HG03442 (cell line): ENCODE data around the gene INHA.

Source experiments
- ATAC-seq: cut with Tn5 transposase; IDR thresholded peaks from one replicate; pipeline ENCODE4 v1.9.1; 2021; ENCODE audit warnings: mild to moderate bottlenecking, moderate library complexity; ENCODE audit not compliant: unreplicated experiment

The INHA gene

DNA sequence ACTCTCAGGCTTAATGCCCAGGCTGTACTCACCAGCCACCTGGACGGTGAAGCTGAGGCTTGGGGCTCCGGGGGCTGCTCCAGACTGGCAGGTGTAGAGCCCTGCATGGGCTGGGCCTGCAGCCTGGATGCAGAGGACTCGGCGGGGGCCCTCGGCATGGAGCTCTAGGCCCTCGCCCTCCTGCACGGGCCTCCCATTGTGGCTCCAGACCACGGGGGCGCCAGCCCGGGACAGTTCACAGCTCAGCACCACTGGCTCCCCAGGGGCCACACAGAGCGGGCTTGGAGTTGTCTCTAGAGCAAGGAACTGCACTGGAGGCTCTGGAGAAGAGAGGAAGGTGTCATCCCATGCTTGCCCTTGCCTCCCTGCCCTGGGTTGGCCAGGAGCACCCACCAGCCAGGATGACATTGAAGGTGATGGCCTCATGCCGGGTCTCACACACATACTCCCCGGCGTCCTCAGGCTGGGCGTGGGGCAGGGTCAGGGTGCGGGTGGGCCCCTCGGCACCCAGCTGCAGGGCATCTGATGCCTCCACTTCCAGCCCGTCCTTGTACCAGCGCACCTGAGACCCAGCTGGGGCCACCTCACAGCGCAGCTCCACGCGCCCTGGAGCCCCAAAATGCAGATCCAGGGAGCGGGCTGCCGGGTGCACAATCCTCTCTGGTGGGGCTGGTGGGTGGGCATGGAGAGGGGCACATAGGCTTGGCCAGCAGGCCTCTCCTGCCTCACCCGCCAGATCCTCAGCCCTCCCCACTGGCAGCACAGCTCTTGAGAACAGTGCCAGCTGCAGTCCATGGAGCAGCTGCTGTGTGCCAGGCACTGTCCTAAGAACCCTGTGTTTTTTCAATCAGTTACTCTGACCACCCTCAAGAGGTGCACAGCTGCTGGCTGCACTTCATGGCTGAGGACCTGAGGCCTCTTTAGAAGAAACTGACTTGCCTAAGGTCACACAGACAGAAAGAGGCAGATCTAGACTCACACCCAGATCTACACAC is 14.0 kb upstream of the INHA start:
- no peak for ATAC-seq

DNA sequence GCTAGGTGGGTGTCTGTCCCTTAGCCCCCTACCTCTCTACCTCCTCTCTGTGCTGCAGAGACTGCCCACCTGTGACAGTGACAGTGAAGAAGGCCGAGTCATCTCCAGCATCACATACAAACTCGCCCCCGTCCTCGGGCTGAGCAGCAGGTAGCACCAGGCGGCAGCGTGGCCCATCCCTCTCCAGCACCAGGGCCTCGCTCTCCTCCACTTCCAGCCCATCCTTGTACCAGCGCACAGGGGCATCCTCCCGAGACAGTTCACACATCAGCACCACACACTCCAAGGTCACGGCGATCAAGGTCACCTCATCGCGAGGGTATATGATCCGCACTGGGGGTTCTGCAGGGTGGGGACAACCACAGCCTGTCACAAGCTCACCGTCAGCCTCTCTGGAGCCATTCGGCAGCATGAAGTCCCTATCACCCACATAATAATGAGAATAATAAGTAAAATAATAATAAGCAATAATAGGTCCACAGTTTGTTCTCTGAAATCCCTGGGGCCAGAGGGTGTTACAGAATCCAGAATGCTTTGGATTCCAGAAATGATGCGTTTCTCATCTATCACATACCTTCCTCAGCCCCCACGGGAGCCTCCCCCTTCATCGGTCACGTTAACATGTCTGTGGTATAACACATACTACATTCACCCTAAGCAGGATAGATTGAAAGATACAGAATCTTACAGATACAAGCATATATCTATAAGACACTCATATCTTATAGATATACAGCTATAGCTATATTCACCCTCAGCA is 12.8 kb upstream of the INHA start:
- no peak for ATAC-seq

DNA sequence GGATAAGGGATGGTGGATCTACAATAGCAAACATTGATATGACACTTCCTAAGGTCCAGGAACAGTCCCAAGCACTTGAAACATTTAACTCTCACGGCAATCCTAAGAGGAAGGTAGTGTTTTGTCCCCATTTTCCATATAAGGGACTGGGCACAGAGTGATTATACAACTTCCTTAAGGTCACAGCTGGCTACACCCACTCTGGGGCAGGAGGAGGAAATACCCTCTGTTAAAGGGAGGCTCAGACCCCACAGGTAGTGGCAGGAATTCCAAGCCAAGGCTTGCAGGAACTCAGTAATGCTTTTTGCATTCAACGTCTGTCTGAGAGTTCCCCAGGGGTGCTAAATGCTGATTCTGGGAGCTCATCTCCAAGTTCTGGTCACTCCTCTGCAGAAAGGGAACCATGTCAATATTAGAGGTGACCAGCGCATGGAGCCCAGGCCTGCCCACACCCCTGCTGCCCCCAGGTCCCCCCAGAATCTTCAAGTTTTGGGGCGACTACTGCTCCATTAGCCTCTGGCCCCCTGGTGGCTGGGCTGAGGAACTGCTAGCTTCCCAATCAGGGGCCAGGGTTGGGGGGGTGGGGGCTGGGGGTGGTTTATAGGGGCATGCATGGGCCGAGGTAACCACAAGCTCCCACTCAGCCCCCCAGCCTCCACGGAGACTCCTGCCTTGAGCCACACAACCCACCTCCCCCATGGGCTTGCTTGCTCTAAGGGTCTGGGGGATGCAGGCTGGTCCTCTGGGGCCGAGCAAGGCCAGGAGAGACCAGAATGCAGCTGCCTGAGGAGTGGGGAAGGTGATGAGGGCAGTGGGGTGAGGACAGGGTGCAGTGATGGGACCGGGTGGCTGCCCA is 11.8 kb upstream of the INHA start:
- ATAC-seq, result no peak

GRCh38 chr2:219560893-219561178 is 11.3 kb upstream of the INHA start:
- ATAC-seq, result no peak

GRCh38 chr2:219561179-219562048 is 10.7 kb upstream of the INHA start:
- ATAC-seq, result no peak

DNA sequence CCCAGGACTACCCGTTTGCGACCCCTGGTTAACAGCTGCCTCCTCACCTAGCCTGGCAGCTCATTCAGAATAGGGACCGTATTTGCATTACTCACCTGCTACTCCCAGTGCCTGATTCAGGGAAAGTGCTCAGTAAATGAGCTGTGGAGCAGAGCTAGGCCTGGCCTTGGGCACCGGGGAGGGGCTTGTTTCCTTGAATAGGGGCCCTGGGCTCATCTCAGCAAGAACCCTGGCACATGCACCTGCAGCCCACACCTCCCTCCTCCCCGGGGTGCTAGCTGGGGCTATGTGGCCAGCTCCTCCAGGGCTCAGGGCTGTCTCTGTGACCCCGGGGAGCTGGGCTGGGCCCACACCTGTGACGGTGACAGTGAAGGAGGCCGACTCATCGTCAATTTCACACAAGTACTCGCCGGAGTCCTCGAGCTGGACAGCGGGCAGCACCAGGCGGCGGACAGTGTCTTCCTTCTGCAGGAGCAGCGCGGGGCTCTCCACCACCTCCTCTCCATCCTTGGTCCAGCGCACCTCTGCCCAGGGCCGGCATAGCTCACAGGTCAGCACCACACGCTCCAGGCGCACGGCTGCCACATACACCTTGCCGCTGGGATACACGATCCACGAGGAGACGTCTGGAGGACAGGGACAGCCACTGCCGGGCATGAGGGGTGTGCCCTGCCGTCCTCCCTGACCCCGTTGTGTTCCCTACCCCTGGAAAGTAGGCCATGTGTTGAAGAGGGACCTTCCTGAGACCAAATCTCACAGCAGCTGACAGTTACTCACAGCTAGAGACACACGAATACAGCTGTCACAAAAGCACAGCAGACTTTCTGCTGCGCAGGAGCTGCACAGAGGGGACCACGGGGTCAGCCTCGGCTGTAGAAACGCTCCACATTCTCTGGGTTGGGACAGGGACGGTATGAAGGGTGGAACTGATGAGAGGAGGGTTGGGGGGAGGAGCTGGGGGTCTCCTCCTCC is 9.8 kb upstream of the INHA start:
- no peak for ATAC-seq

GRCh38 chr2:219563271-219563928 is 8.7 kb upstream of the INHA start:
- ATAC-seq, result no peak

- ATAC-seq, result no peak
These were observed 6.7 kb upstream of the INHA start for GRCh38 chr2:219565130-219566080.

- no peak for ATAC-seq
These were observed 5.5 kb upstream of the INHA start for GRCh38 chr2:219566640-219567039.

DNA sequence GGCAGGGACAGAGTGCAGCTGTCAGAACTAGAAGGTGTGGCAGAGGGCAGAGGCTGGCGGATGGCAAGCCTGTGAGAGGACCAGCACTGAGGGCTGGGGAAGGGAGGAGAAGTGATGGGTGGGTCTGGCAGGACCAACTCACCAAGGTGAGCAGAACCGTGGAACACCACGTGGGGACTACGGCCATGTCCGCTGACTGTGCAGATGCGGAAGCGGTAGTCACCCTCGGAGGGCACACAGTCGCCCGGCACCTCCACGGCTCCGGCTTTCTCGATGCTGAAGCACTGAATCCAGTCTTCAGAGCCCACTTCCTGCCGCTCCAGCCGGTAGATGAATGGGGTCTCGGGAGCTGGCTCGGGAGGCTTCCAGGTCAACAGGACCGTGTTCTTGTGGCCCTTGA is 5.0 kb upstream of the INHA start:
- ATAC-seq, result no peak

DNA sequence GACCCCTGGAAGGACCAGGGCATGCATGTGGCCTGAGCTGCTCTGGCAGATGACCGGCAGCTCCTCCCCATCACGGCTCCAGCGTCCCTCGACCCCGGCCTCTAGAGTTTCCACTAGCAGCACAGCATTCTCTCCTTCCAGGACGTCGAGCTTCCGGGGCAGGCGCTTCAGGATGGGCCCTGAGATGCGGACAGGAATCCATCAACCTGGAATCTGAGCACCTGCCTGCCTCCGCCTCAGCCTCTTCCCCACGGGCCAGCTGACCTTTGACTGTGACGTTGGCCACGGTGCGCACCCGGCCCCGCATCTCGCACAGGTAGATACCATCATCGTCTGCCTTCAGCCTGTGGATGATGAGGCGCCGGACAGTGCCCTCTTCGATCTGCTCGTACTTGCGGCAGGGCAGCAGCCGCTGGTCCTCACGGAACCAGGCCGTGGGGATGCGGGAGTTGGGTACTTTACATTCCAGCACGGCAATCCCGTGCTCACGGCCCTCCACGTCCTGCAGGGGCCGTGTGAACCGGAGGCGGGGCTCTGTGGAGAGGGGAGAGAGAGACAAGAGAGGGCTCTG is 4.2 kb upstream of the INHA start:
- no peak for ATAC-seq

DNA sequence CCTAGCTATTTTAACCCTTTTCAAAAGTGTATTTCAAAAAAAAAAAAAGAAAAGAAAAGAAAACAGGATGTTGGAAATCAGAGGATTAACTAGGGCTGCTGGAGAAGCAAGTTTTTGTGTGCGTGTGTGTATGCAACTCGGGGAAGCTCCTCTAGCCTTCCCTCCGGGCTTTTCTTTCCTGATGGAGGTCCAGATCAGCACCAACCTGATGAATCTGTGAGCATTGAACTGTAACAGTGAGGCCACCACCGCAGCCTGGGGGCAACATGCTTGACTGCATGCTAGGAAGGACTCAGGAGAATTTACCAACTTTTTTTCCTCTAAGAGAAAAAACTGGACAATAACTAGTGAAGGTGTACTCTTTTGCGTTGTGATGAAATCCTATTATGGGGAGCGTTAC is 3.1 kb upstream of the INHA start:
- ATAC-seq, result no peak

DNA sequence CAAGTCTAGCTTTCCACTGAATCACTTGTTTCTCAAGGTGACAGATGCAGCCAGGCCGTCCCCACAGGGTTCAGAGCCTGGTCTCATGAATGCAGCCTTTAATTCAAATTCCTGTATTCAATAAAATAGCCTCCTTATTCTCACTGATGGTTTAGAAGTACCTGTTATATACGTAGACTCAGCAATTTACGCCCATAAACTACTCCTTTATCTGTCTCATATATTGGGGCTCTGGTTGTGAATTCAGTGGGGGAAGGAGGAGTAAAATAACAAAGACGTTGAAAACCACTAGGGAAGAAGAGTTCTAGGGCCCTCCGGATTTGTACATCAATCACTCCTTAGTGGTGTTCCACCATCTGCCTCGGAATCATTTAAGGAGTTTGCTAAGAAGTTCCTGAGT is 2.5 kb upstream of the INHA start:
- no peak for ATAC-seq

- ATAC-seq, result no peak
These were observed 1.8 kb upstream of the INHA start for GRCh38 chr2:219570194-219570923.

DNA sequence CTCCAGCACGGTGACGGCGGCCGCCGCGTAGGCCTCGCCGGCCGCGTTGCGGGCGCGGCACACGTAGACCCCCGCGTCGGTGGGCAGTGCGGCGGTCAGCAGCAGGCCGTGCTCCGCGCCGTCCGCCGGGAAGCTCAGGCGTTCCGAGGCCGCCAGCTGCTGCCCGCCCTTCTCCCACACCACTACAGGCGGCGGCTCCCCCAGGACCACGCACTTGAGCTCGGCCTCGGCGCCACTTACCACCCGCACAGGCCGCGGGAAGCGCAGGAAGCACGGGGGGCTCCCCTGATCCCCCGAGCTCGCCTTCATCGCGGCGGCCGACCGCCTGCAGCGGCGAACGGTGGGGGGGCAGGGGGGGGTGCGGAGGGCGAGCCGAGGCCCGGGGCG is 1.2 kb upstream of the INHA start:
- ATAC-seq, result no peak
